ENCODE results near the gene FOXN3. TPM values are rescaled to one million over a fixed set of nuclear protein-coding genes. Genes with fewer than 3 reads are reported as not detected.

FOXN3 gene
- polyA plus RNA-seq, 4 donors = 22.0 to 47.3 (median 43.3) TPM

DNA sequence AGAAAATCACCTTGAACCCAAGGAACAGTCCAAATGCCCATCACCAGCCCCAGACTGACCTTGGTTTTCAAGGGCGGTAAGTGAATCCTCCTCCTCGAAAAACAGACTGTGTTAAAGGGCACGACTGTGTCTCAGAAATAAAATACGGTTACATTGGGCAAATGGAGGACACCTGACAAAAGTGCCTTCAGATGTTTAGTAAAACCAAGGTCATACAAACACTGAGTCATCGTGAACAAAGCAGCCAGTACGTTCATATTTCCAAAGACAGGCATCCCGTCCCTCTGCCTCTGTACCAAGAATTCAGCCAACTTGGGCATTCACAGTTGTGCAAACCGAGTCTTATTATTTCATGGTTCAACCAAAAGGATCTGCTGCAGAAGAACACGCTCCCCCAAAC lies 25.9 kb downstream of the FOXN3 start:
- no peak overlapping the region for H3K27ac ChIP-seq (ENCODE audit: low read depth in 1 of 3, low read length in 2 of 3)
- H3K9me3 ChIP-seq (ENCODE audit: control insufficient read depth in 2 of 2, insufficient read depth in 1 of 2, low read depth in 1 of 2, low read length in 1 of 2) = peaks cover 0 to 6% of the 10 kb centered on the region in 2 donors
- H3K36me3 ChIP-seq (ENCODE audit: control insufficient read depth in 3 of 3, insufficient read depth in 2 of 3, low read depth in 1 of 3, low read length in 3 of 3) = peaks cover 0 to 16% (median 4%) of the 10 kb centered on the region in 3 donors
- H3K27me3 ChIP-seq (ENCODE audit: control insufficient read depth in 3 of 3, insufficient read depth in 3 of 3, low read length in 3 of 3) = no peaks in the 10 kb centered on the region
- no peak overlapping the region for H3K4me3 ChIP-seq (ENCODE audit: low read depth in 1 of 3, low read length in 3 of 3)
- 79 to 92% (median 82%) methylated on average over 9 of the region's 9 CpGs for WGBS, 3 donors
- DNase-seq (no peak), FAIRE-seq (no peak)
- peaks cover 0 to 2% (median 0%) of the 10 kb centered on the region in 3 donors for H3K4me1 ChIP-seq (ENCODE audit: control insufficient read depth in 3 of 3, insufficient read depth in 2 of 3, low read depth in 1 of 3, low read length in 2 of 3)

- Histone ChIP-seq H3K27me3 (ENCODE audit: control insufficient read depth in 3 of 3, insufficient read depth in 3 of 3, low read length in 3 of 3) (no peaks in the 10 kb centered on the region), H3K4me3 (ENCODE audit: low read depth in 1 of 3, low read length in 3 of 3) (no peak overlapping the region), H3K27ac (ENCODE audit: low read depth in 1 of 3, low read length in 2 of 3) (no peak overlapping the region), H3K9me3 (ENCODE audit: control insufficient read depth in 2 of 2, insufficient read depth in 1 of 2, low read depth in 1 of 2, low read length in 1 of 2) (peaks cover 0 to 6% of the 10 kb centered on the region in 2 donors), H3K36me3 (ENCODE audit: control insufficient read depth in 3 of 3, insufficient read depth in 2 of 3, low read depth in 1 of 3, low read length in 3 of 3) (peaks cover 0 to 18% (median 0%) of the 10 kb centered on the region in 3 donors), H3K4me1 (ENCODE audit: control insufficient read depth in 3 of 3, insufficient read depth in 2 of 3, low read depth in 1 of 3, low read length in 2 of 3) (peaks cover 0 to 6% (median 0%) of the 10 kb centered on the region in 3 donors)
- no peak for DNase-seq
- 65 to 76% (median 73%) methylated on average over 5 of the region's 5 CpGs for WGBS, 3 donors
- no peak for FAIRE-seq
Observed at GRCh38 chr14:89388853-89389252, 28.2 kb downstream of the FOXN3 start.

GRCh38 chr14:89387922-89388685 lies 28.9 kb downstream of the FOXN3 start:
- 86 to 90% (median 89%) methylated on average over 14 to 15 of the region's 15 CpGs for WGBS, 3 donors
- H3K36me3 ChIP-seq (ENCODE audit: control insufficient read depth in 3 of 3, insufficient read depth in 2 of 3, low read depth in 1 of 3, low read length in 3 of 3) = peaks cover 0 to 16% (median 0%) of the 10 kb centered on the region in 3 donors
- H3K9me3 ChIP-seq (ENCODE audit: control insufficient read depth in 2 of 2, insufficient read depth in 1 of 2, low read depth in 1 of 2, low read length in 1 of 2) = peaks cover 0 to 6% of the 10 kb centered on the region in 2 donors
- peaks cover 0 to 6% (median 0%) of the 10 kb centered on the region in 3 donors for H3K4me1 ChIP-seq (ENCODE audit: control insufficient read depth in 3 of 3, insufficient read depth in 2 of 3, low read depth in 1 of 3, low read length in 2 of 3)
- no peak overlapping the region for H3K4me3 ChIP-seq (ENCODE audit: low read depth in 1 of 3, low read length in 3 of 3)
- H3K27me3 ChIP-seq (ENCODE audit: control insufficient read depth in 3 of 3, insufficient read depth in 3 of 3, low read length in 3 of 3) = no peaks in the 10 kb centered on the region
- DNase-seq = no peak
- no peak overlapping the region for H3K27ac ChIP-seq (ENCODE audit: low read depth in 1 of 3, low read length in 2 of 3)
- no peak for FAIRE-seq

- H3K27ac ChIP-seq (ENCODE audit: low read depth in 1 of 3, low read length in 2 of 3) = peak overlapping the region in 1 of 3 donors; percentile 4
Observed at GRCh38 chr14:89386212-89386886, 30.7 kb downstream of the FOXN3 start.

GRCh38 chr14:89384636-89385035 lies 32.4 kb downstream of the FOXN3 start:
- H3K9me3 ChIP-seq (ENCODE audit: control insufficient read depth in 2 of 2, insufficient read depth in 1 of 2, low read depth in 1 of 2, low read length in 1 of 2) = peaks cover 0 to 20% of the 10 kb centered on the region in 2 donors
- H3K4me3 ChIP-seq (ENCODE audit: low read depth in 1 of 3, low read length in 3 of 3) = no peak overlapping the region
- H3K27me3 ChIP-seq (ENCODE audit: control insufficient read depth in 3 of 3, insufficient read depth in 3 of 3, low read length in 3 of 3) = no peaks in the 10 kb centered on the region
- H3K36me3 ChIP-seq (ENCODE audit: control insufficient read depth in 3 of 3, insufficient read depth in 2 of 3, low read depth in 1 of 3, low read length in 3 of 3) = peaks cover 0 to 22% (median 4%) of the 10 kb centered on the region in 3 donors
- H3K27ac ChIP-seq (ENCODE audit: low read depth in 1 of 3, low read length in 2 of 3) = no peak overlapping the region
- FAIRE-seq (no peak), DNase-seq (no peak)
- H3K4me1 ChIP-seq (ENCODE audit: control insufficient read depth in 3 of 3, insufficient read depth in 2 of 3, low read depth in 1 of 3, low read length in 2 of 3) = peaks cover 0 to 6% (median 3%) of the 10 kb centered on the region in 3 donors
- 70 to 91% (median 77%) methylated on average over 3 of the region's 3 CpGs for WGBS, 3 donors

More at GRCh38 chr14:89386212-89386886, 30.7 kb downstream of the FOXN3 start:
- 71 to 77% (median 72%) methylated on average over 9 of the region's 9 CpGs for WGBS, 3 donors
- H3K4me1 ChIP-seq (ENCODE audit: control insufficient read depth in 3 of 3, insufficient read depth in 2 of 3, low read depth in 1 of 3, low read length in 2 of 3) = peaks cover 0 to 6% (median 0%) of the 10 kb centered on the region in 3 donors
- no peaks in the 10 kb centered on the region for H3K27me3 ChIP-seq (ENCODE audit: control insufficient read depth in 3 of 3, insufficient read depth in 3 of 3, low read length in 3 of 3)
- FAIRE-seq = no peak
- no peak overlapping the region for H3K4me3 ChIP-seq (ENCODE audit: low read depth in 1 of 3, low read length in 3 of 3)
- peaks cover 0 to 6% of the 10 kb centered on the region in 2 donors for H3K9me3 ChIP-seq (ENCODE audit: control insufficient read depth in 2 of 2, insufficient read depth in 1 of 2, low read depth in 1 of 2, low read length in 1 of 2)
- peaks cover 0 to 18% (median 0%) of the 10 kb centered on the region in 3 donors for H3K36me3 ChIP-seq (ENCODE audit: control insufficient read depth in 3 of 3, insufficient read depth in 2 of 3, low read depth in 1 of 3, low read length in 3 of 3)
- peak in 1 of 2 donors; percentile 71 for DNase-seq

GRCh38 chr14:89384023-89384422 lies 33.0 kb downstream of the FOXN3 start:
- Histone ChIP-seq H3K27ac (ENCODE audit: low read depth in 1 of 3, low read length in 2 of 3) (no peak overlapping the region), H3K9me3 (ENCODE audit: control insufficient read depth in 2 of 2, insufficient read depth in 1 of 2, low read depth in 1 of 2, low read length in 1 of 2) (peaks cover 0 to 27% of the 10 kb centered on the region in 2 donors), H3K27me3 (ENCODE audit: control insufficient read depth in 3 of 3, insufficient read depth in 3 of 3, low read length in 3 of 3) (no peaks in the 10 kb centered on the region), H3K36me3 (ENCODE audit: control insufficient read depth in 3 of 3, insufficient read depth in 2 of 3, low read depth in 1 of 3, low read length in 3 of 3) (peaks cover 0 to 25% (median 4%) of the 10 kb centered on the region in 3 donors), H3K4me1 (ENCODE audit: control insufficient read depth in 3 of 3, insufficient read depth in 2 of 3, low read depth in 1 of 3, low read length in 2 of 3) (peaks cover 0 to 6% (median 3%) of the 10 kb centered on the region in 3 donors), H3K4me3 (ENCODE audit: low read depth in 1 of 3, low read length in 3 of 3) (no peak overlapping the region)
- FAIRE-seq (no peak), DNase-seq (no peak)
- 87 to 90% (median 88%) methylated on average over 3 of the region's 3 CpGs for WGBS, 3 donors

DNA sequence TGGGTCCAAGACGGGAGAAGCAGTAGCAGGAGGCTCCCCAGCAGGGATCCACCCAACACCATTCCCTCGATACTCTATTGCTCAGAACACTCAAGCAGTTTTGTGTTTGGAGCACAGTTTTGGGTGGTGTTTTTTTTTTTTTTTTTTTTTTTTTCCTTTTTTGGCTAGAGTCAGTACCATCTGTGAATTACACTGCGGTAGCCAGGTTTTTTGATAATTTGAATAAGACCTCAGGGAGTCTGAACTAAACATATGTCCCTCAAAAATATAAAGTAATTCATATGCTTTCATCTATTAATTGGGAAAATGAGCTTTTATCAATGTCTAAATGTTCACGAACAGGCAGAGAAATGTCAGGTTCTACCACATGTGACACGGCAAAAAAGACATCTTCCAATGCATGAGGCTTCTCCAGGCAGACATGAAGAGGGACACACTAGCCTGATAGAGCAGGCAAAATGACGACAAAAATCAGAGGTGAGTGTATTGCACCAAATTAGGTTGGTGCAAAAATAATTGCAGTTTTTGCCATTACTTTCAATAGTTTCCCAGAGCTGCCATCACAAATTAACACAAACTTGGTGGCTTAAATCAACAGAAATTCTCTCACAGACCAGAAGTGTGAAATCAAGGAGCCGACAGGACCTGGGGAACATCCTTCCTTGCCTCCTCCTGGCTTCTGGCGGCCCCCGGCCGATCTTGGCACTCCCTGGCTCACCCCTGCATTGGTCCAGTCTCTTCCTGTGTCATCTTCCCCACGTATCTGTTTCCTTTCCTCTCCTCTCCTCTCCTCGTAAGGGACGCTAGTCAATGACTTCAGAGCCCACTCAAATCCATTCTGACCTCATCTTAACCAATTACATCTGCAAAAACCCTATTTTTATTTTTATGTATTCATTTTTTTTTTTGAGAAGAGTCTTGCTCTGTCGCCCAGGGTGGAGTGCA lies 33.9 kb downstream of the FOXN3 start:
- Histone ChIP-seq H3K9me3 (ENCODE audit: control insufficient read depth in 2 of 2, insufficient read depth in 1 of 2, low read depth in 1 of 2, low read length in 1 of 2) (peaks cover 0 to 26% of the 10 kb centered on the region in 2 donors), H3K4me3 (ENCODE audit: low read depth in 1 of 3, low read length in 3 of 3) (no peak overlapping the region), H3K27me3 (ENCODE audit: control insufficient read depth in 3 of 3, insufficient read depth in 3 of 3, low read length in 3 of 3) (no peaks in the 10 kb centered on the region), H3K36me3 (ENCODE audit: control insufficient read depth in 3 of 3, insufficient read depth in 2 of 3, low read depth in 1 of 3, low read length in 3 of 3) (peaks cover 0 to 21% (median 4%) of the 10 kb centered on the region in 3 donors), H3K27ac (ENCODE audit: low read depth in 1 of 3, low read length in 2 of 3) (no peak overlapping the region), H3K4me1 (ENCODE audit: control insufficient read depth in 3 of 3, insufficient read depth in 2 of 3, low read depth in 1 of 3, low read length in 2 of 3) (peaks cover 0 to 6% (median 3%) of the 10 kb centered on the region in 3 donors)
- 82 to 94% (median 90%) methylated on average over 14 of the region's 14 CpGs for WGBS, 3 donors
- DNase-seq = no peak
- FAIRE-seq = no peak

Measured in small intestine (tissue), 7 donors.